Heart left ventricle (tissue), 13 donors: ENCODE data around the gene LMLN.

ENCODE experiments used
- CTCF ChIP-seq, 12 donors: fragments of 200-600 bp; sonication (generic) in 4 of 12; IDR thresholded peaks; one replicate each; pipeline versions ENCODE4 v1.5.0 to v1.8.0; 2018 to 2022; ENCODE audit warnings: antibody characterized with exemption in 12 of 12, mild to moderate bottlenecking in 5 of 12
- POLR2A ChIP-seq, 2 donors: fragments of 450-650 bp; IDR thresholded peaks; one replicate each; pipeline ENCODE4 v1.6.1; 2017; ENCODE audit warnings: antibody characterized with exemption in 2 of 2, mild to moderate bottlenecking in 2 of 2, moderate library complexity in 2 of 2
- donor health status: ischemic (EF 13 %, LVEDD 7.1; RV severe dilation, severe dysfunction).
- donor health status: DM: no; HTN: yes; CAD: no.
- donor health status: DM: no; HTN: no; CAD: no.
- donor health status: ischemic (EF 25% LVEDD 6.9; RV normal size, moderate dysfunction).
- donor health status: ischemic (EF 25% LVEDD 5.7; RV mildly dilated, moderate dysfunction).
- donor health status: ischemic (EF 35%, LVEDD 5.7; RV mildly dilated, moderate dysfunction).
- donor health status: nonischemic (EF 11% LVEDD 7.7; RV severe dilation, severe dysfunction).
- donor health status: DM: yes; HTN: yes; CAD: no.
- donor health status: PGD.
- donor health status: ischemic (EF 29% LVEDD 5.4; RV normal size, mild dysfunction).
- donor health status: nonischemic (EF 23%, LVEDD 6.1; RV moderate dilation, normal function).

- TF ChIP-seq CTCF (IDR thresholded peaks at IDR 0.05) (no peak), POLR2A (IDR thresholded peaks at IDR 0.05) (no peak)
Measured at GRCh38 chr3:198021320-198021719, 61.3 kb downstream of the LMLN start.
